ENCODE results near the gene DPP9.

DNA sequence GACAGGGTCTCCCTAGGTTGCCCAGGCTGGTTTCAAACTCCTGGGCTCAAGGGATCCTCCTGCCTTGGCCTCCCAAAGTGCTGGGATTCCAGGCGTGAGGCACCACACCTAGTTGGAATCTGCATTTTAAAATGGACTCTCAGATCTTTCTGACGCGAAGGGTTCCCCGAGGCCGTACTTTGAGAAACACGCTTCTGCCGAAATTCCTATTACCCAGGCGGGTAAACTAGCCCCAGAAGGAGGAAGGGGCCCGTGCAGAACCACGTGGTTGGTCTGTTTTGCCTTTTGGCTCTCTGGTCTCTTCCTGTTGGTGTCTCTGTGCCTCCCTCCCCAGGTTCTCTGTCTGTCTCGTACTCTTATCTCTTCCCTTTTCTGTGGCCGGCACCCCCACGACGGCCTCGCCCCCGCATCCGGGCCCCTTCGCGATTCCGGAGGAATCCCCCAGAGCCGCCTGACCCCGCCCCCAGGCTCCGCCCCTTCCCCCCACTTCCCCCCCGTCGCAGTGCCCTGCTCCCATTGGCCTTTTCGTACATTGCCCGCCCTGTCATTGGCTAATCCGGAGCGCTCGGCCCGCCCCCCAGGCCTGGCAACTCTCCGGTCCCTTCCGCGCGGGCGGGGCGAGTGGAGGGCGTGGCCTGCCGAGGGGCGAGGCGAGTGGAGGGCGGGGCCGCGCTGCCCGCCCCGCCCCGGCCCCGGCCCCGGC, 84.7 kb downstream of the DPP9 start, which contains the start of gene TNFAIP8L1:
- TF ChIP-seq, protein P1, sequence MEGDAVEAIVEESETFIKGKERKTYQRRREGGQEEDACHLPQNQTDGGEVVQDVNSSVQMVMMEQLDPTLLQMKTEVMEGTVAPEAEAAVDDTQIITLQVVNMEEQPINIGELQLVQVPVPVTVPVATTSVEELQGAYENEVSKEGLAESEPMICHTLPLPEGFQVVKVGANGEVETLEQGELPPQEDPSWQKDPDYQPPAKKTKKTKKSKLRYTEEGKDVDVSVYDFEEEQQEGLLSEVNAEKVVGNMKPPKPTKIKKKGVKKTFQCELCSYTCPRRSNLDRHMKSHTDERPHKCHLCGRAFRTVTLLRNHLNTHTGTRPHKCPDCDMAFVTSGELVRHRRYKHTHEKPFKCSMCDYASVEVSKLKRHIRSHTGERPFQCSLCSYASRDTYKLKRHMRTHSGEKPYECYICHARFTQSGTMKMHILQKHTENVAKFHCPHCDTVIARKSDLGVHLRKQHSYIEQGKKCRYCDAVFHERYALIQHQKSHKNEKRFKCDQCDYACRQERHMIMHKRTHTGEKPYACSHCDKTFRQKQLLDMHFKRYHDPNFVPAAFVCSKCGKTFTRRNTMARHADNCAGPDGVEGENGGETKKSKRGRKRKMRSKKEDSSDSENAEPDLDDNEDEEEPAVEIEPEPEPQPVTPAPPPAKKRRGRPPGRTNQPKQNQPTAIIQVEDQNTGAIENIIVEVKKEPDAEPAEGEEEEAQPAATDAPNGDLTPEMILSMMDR (IDR thresholded peaks at IDR 0.05): no peak
- TF ChIP-seq POLR2AphosphoS5 (IDR thresholded peaks at IDR 0.05): peak in 1 of 3 donors; percentile 48
- no peak for TF ChIP-seq POLR2A (IDR thresholded peaks at IDR 0.05)
